Progenitor cell of endocrine pancreas (in vitro differentiated cells): ENCODE measurements around the gene NCKAP5. TPM values are rescaled to one million over a fixed set of nuclear protein-coding genes. Genes with fewer than 3 reads are reported as not detected.

Source experiments
- DNase-seq: peaks from one replicate; pipeline ENCODE4 v3.0.0; 2021; ENCODE audit warnings: low spot score; ENCODE audit not compliant: unreplicated experiment
- H3K27ac Mint-ChIP-seq: 2 replicates; pipeline ENCODE4 v1.8.0; 2021; ENCODE audit warnings: mild to moderate bottlenecking, moderate library complexity, mixed read lengths
- H3K27me3 Mint-ChIP-seq: 2 replicates; pipeline ENCODE4 v1.8.0; 2021; ENCODE audit warnings: mixed read lengths
- H3K36me3 Mint-ChIP-seq: 2 replicates; pipeline ENCODE4 v1.8.0; 2022; ENCODE audit warnings: mixed read lengths; ENCODE audit not compliant: insufficient read depth
- H3K4me1 Mint-ChIP-seq: 2 replicates; pipeline ENCODE4 v1.8.0; 2021; ENCODE audit warnings: low read depth, mixed read lengths
- H3K4me3 Mint-ChIP-seq: 2 replicates; pipeline ENCODE4 v1.8.0; 2021; ENCODE audit warnings: low read depth, mild to moderate bottlenecking, moderate library complexity, mixed read lengths
- H3K9me3 Mint-ChIP-seq: 2 replicates; pipeline ENCODE4 v1.8.0; 2021; ENCODE audit warnings: low read depth, mixed read lengths
- CTCF ChIP-seq: fragments of 200-600 bp; sonication (generic); IDR thresholded peaks from one replicate; pipeline ENCODE4 v1.5.0; 2021; ENCODE audit warnings: antibody characterized with exemption, mild to moderate bottlenecking; ENCODE audit not compliant: unreplicated experiment
- total RNA-seq: library from RNA; stranded (reverse); gene quantifications from 2 replicates; pipeline ENCODE4 v1.2.1, GENCODE V29; 2021

The NCKAP5 gene
- total RNA-seq, 1 donor from 2014 or later: 1.7 TPM

GRCh38 chr2:132830321-132830827, 737.9 kb downstream of the NCKAP5 start:
- Mint-ChIP-seq H3K27ac (no peak overlapping the region), H3K4me3 (no peak overlapping the region), H3K9me3 (peaks cover 15% of the 10 kb centered on the region), H3K36me3 (no peaks in the 10 kb centered on the region), H3K27me3 (no peaks in the 10 kb centered on the region), H3K4me1 (peaks cover 5% of the 10 kb centered on the region)
- no peak for DNase-seq
- no peak for TF ChIP-seq CTCF

GRCh38 chr2:132825601-132826000, 742.7 kb downstream of the NCKAP5 start:
- H3K27me3 Mint-ChIP-seq: no peaks in the 10 kb centered on the region
- no peaks in the 10 kb centered on the region for H3K36me3 Mint-ChIP-seq
- DNase-seq: no peak
- no peak overlapping the region for H3K27ac Mint-ChIP-seq
- TF ChIP-seq CTCF: no peak
- H3K4me3 Mint-ChIP-seq: no peak overlapping the region
- no peaks in the 10 kb centered on the region for H3K9me3 Mint-ChIP-seq
- peaks cover 5% of the 10 kb centered on the region for H3K4me1 Mint-ChIP-seq

- no peaks in the 10 kb centered on the region for H3K4me1 Mint-ChIP-seq
Measured at GRCh38 chr2:132824716-132825115, 743.5 kb downstream of the NCKAP5 start.

GRCh38 chr2:132816234-132816633, 752.0 kb downstream of the NCKAP5 start:
- Mint-ChIP-seq H3K27me3 (no peaks in the 10 kb centered on the region), H3K4me1 (peaks cover 6% of the 10 kb centered on the region), H3K9me3 (no peaks in the 10 kb centered on the region), H3K27ac (no peak overlapping the region), H3K4me3 (no peak overlapping the region), H3K36me3 (no peaks in the 10 kb centered on the region)
- TF ChIP-seq CTCF: no peak
- no peak for DNase-seq

More at GRCh38 chr2:132824716-132825115, 743.5 kb downstream of the NCKAP5 start:
- no peak overlapping the region for H3K27ac Mint-ChIP-seq
- no peaks in the 10 kb centered on the region for H3K27me3 Mint-ChIP-seq
- no peaks in the 10 kb centered on the region for H3K36me3 Mint-ChIP-seq
- H3K9me3 Mint-ChIP-seq: no peaks in the 10 kb centered on the region
- TF ChIP-seq CTCF: no peak
- DNase-seq: no peak
- H3K4me3 Mint-ChIP-seq: no peak overlapping the region

GRCh38 chr2:132815516-132815915, 752.7 kb downstream of the NCKAP5 start:
- Mint-ChIP-seq H3K4me1 (peaks cover 6% of the 10 kb centered on the region), H3K36me3 (no peaks in the 10 kb centered on the region), H3K27ac (no peak overlapping the region), H3K9me3 (peaks cover 4% of the 10 kb centered on the region), H3K27me3 (no peaks in the 10 kb centered on the region), H3K4me3 (no peak overlapping the region)
- DNase-seq: no peak
- no peak for TF ChIP-seq CTCF
